Neutrophil (primary cell): ENCODE results near the gene CRTC3.
"Not testable (repeated sequence)": the region's sequence is repeated elsewhere in the genome, so short reads cannot be mapped to it uniquely, and the experiment has no call there.

ENCODE experiments used
- H3K27ac ChIP-seq: fragments of 200-600 bp; sonication (generic); 2 replicates; pipeline ENCODE4 v1.5.1; 2016; ENCODE audit warnings: mild to moderate bottlenecking, moderate library complexity
- H3K27me3 ChIP-seq: fragments of 200-600 bp; sonication (generic); 2 replicates; pipeline ENCODE4 v1.6.0; 2016; ENCODE audit warnings: mild to moderate bottlenecking
- H3K36me3 ChIP-seq: fragments of 200-600 bp; sonication (generic); 2 replicates; pipeline ENCODE4 v1.5.1; 2017
- H3K4me1 ChIP-seq, 2 experiments: fragments of 200-600 bp in 1 of 2; sonication (generic) in 1 of 2; 1 replicate in 1 of 2; 2 replicates in 1 of 2; pipeline versions ENCODE4 v1.5.1 to v1.6.1; 2013 to 2016; ENCODE audit warnings: low read depth in 1 of 2, low read length in 1 of 2, mild to moderate bottlenecking in 1 of 2, moderate library complexity in 1 of 2; ENCODE audit not compliant: control insufficient read depth in 1 of 2, insufficient read depth in 1 of 2
- H3K4me3 ChIP-seq, 2 experiments: fragments of 200-600 bp in 1 of 2; sonication (generic) in 1 of 2; 1 replicate in 1 of 2; 2 replicates in 1 of 2; pipeline ENCODE4 v1.5.1; 2013 to 2016; ENCODE audit warnings: low read depth in 1 of 2, low read length in 1 of 2, mild to moderate bottlenecking in 1 of 2, moderate library complexity in 1 of 2
- H3K9me3 ChIP-seq: fragments of 200-600 bp; sonication (generic); 2 replicates; pipeline ENCODE4 v1.5.1; 2016
- TF ChIP-seq, protein P1 (sequence below): fragments of 200-600 bp; sonication (generic); IDR thresholded peaks from 2 replicates; pipeline ENCODE4 v1.5.1; 2016; ENCODE audit warnings: antibody characterized with exemption

Gene CRTC3

DNA sequence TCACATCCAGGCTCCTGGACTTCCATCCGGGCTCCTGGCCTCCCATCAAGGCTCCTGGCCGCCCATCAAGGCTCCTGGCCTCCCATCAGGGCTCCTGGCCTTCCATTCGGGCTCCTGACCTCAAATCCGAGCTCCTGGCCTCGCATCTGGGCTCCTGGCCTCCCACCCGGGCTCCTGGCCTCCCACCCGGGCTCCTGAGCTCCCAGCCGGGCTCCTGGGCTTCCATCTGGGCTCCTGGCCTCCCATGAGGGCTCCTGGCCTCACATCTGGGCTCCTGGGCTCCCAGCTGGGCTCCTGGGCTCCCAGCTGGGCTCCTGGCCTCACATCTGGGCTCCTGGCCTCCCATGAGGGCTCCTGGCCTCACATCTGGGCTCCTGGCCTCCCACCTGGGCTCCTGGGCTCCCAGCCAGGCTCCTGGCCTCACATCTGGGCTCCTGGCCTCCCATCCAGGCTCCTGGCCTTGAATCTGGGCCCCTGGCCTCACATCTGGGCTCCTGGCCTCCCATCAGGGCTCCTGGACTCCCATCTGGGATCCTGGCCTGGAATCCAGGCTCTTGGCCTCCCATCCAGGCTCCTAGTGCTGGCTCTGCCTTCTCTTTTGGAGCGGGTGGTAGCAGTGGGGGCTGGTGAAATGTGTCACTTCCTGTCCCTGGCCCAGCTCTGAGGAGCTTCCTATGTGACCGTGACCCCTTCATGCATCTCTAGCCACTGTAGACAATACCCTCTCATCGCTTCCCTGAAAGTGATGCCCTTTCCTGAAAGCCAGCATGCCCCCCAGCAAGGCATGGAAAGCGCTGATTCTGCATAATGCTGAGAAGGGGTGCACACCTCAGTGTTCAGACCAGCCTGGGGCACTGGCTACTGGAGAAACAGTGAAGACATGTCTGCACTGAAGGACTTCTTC lies 124.8 kb downstream of the CRTC3 start:
- H3K4me1 ChIP-seq = peaks cover 4 to 10% of the 10 kb centered on the region in 2 experiments
- H3K27me3 ChIP-seq = no peaks in the 10 kb centered on the region
- TF ChIP-seq, protein P1, sequence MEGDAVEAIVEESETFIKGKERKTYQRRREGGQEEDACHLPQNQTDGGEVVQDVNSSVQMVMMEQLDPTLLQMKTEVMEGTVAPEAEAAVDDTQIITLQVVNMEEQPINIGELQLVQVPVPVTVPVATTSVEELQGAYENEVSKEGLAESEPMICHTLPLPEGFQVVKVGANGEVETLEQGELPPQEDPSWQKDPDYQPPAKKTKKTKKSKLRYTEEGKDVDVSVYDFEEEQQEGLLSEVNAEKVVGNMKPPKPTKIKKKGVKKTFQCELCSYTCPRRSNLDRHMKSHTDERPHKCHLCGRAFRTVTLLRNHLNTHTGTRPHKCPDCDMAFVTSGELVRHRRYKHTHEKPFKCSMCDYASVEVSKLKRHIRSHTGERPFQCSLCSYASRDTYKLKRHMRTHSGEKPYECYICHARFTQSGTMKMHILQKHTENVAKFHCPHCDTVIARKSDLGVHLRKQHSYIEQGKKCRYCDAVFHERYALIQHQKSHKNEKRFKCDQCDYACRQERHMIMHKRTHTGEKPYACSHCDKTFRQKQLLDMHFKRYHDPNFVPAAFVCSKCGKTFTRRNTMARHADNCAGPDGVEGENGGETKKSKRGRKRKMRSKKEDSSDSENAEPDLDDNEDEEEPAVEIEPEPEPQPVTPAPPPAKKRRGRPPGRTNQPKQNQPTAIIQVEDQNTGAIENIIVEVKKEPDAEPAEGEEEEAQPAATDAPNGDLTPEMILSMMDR = no peak
- no peak overlapping the region for H3K4me3 ChIP-seq
- H3K9me3 ChIP-seq = no peaks in the 10 kb centered on the region
- no peak overlapping the region for H3K27ac ChIP-seq
- H3K36me3 ChIP-seq = no peaks in the 10 kb centered on the region

DNA sequence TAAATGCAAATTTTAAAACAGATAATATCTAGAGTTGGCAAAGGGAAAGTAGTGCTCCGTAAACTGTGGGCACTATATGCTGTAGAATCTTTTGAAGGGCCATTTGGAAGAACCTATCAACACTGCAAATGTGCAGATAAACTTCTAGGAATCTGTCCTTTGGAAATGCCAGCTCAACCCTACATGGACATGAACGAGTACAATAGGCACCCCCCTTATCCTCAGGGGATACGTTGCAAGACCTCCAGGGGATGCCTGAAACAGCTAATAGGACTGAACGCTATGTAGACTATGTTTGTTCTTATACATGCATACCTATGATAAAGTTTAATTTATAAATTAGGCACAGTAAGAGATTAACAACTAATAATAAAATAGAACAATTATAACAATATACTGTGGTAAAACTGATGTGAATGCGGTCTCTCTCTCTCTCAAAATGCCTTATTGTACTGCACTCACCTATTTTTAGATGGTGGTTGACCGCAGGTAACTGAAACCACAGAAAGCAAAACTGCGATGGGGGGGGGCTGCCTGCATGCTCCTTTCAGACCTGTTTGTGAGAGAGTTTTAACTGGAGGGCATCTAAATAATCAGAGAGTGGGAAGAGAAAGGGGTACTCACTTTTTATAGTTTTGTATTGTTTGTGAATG lies 127.9 kb downstream of the CRTC3 start:
- H3K4me1 ChIP-seq = peaks cover 29 to 37% of the 10 kb centered on the region in 2 experiments
- not testable (repeated sequence) for H3K9me3 ChIP-seq, H3K27ac ChIP-seq, H3K27me3 ChIP-seq, H3K36me3 ChIP-seq, H3K4me3 ChIP-seq

DNA sequence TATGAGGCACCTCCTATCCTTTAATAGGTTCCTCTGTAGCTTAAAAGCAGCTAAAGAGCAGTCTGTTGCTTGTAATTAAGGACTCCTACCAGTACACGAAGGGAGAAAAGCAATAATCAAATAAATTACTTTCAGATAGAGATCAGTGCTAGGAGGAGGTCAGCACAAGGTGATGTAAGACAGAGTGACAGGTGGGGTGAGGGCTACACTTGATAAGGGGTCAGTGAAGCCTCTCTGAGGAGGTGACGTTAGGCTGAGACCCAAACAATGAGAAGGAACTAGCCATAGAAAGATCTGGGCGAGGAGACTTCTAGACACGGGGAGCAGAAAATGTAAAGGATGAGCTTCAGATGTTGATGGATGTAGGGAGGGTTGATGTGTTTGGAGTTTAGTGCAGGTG lies 129.8 kb downstream of the CRTC3 start:
- Histone ChIP-seq H3K4me1 (peaks cover 29 to 37% of the 10 kb centered on the region in 2 experiments), H3K36me3 (no peaks in the 10 kb centered on the region)
- TF ChIP-seq, protein P1 = no peak

DNA sequence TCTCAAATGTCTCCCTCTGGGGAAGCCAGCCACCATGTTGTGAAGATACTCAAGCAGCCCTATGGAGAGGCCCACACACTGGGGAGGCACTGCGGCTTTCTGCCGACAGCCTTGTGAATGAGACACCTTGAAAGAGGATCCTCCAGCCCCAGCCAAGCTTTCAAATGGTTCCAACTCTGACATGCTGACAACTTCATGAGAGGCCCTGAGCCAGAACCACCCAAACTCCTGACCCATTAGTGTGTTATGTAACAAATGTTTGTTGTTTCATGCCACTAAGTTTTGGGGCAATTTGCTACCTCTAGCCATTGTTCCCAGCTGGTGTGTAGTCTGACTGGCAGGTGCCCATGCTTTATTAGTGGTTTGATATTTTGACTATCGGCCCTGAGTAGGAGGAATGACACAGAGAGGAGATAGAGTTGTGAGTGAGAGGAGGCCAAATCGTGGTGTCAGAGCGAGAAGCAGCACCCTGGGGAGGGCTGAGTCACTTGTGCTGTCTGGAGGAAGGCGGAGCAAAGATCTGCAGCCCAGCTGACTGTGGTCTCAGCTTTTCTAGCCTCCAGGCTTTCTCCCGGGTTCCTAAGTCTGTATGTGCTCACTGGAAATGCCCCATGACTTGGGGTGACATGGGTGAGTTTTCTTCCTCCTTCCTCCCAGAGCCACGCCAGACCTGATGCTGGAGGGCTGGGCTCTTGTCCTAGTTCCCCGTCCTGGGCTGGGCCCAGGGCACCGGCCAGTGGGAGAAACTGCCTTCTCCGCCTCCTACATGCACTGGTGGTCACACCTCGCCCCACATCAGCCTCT lies 130.7 kb downstream of the CRTC3 start:
- H3K27me3 ChIP-seq = no peaks in the 10 kb centered on the region
- no peaks in the 10 kb centered on the region for H3K36me3 ChIP-seq
- peaks cover 35 to 46% of the 10 kb centered on the region in 2 experiments for H3K4me1 ChIP-seq
- H3K4me3 ChIP-seq = peak overlapping the region; percentile 12 to 28
- H3K9me3 ChIP-seq = no peaks in the 10 kb centered on the region
- TF ChIP-seq, protein P1 = no peak
- peak overlapping the region; percentile 29 for H3K27ac ChIP-seq

More for the DNA sequence above, 129.8 kb downstream of the CRTC3 start:
- H3K27me3 ChIP-seq = no peaks in the 10 kb centered on the region
- no peak overlapping the region for H3K4me3 ChIP-seq
- no peak overlapping the region for H3K27ac ChIP-seq
- H3K9me3 ChIP-seq = no peaks in the 10 kb centered on the region

DNA sequence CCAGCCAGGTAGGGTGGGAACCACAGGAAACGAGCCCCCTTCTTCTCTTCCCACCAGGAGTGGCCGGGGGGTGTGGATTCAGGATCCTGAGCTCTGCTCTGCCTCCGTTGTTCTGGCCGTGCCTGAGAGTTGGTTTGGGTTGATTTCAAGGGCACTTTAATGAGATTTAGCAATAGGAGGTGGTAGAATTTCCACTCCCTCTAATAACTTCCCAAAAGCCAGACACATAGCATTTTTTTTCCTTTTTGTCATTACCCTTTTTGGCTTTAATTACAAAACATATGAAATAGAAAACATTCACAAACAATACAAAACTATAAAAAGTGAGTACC lies 131.2 kb downstream of the CRTC3 start:
- H3K36me3 ChIP-seq, H3K9me3 ChIP-seq, H3K27me3 ChIP-seq: not testable (repeated sequence)
- H3K27ac ChIP-seq = peak overlapping the region; percentile 29
- peaks cover 38 to 49% of the 10 kb centered on the region in 2 experiments for H3K4me1 ChIP-seq
- peak overlapping the region; percentile 12 to 28 for H3K4me3 ChIP-seq

DNA sequence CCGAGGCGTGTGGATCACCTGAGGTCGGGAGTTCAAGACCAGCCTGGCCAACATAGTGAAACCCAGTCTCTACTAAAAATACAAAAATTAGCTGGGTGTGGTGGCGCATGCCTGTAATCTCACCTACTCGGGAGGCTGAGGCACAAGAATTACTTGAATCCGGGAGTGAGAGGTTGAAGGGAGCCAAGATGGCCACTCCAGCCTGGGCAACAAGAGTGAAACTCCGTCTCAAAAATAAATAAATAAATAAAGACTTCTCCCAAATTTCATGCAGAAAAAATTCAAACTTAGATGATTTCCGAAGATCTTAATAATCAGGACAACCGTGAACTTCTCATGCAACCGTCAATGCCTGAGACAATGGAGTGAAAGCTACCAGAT lies 134.3 kb downstream of the CRTC3 start:
- H3K27ac ChIP-seq, H3K36me3 ChIP-seq, H3K4me3 ChIP-seq, H3K9me3 ChIP-seq: not testable (repeated sequence)
- Histone ChIP-seq H3K4me1 (peaks cover 35 to 39% of the 10 kb centered on the region in 2 experiments), H3K27me3 (peaks cover 14% of the 10 kb centered on the region)
